ENCODE results near the gene CA10. TPM values are rescaled to one million over a fixed set of nuclear protein-coding genes. Genes with fewer than 3 reads are reported as not detected.

CA10 gene
- total and polyA plus RNA-seq, 2 donors (not counting 3 experiments of a cell fraction or from before 2014, with no cell fraction given) = not detected

- BruUV-seq (replicated peaks) = no TSS peak
Measured at GRCh38 chr17:51703361-51704341, 454.9 kb downstream of the CA10 start.

More at GRCh38 chr17:51703361-51704341, 454.9 kb downstream of the CA10 start:
- Histone ChIP-seq H2AFZ (ENCODE audit: low read depth, low read length) (no peak overlapping the region), H3K79me2 (ENCODE audit: control insufficient read depth, insufficient read depth, low read length) (no peaks in the 10 kb centered on the region), H3K27ac (ENCODE audit: insufficient read depth, low read depth, low read length) (no peak overlapping the region), H3K9me3 (replicated peaks; ENCODE audit: control insufficient read depth, insufficient read depth, low read length) (no peaks in the 10 kb centered on the region), H3K4me2 (ENCODE audit: insufficient read depth, low read length) (no peak overlapping the region), H3K4me3 (replicated peaks in 1 of 3; ENCODE audit: insufficient read depth in 1 of 3, low read depth in 1 of 3, low read length in 3 of 3) (no peak overlapping the region), H3K27me3 (ENCODE audit: control insufficient read depth in 2 of 2, insufficient read depth in 2 of 2, low read length in 2 of 2) (no peaks in the 10 kb centered on the region), H3K9ac (replicated peaks; ENCODE audit: extremely low read depth, insufficient read depth, low read length) (no peak overlapping the region), H3K36me3 (ENCODE audit: control insufficient read depth in 2 of 2, extremely low read depth in 1 of 2, insufficient read depth in 2 of 2, low read length in 2 of 2) (no peaks in the 10 kb centered on the region), H4K20me1 (replicated peaks; ENCODE audit: control insufficient read depth, extremely low read depth, insufficient read depth, low read length) (no peaks in the 10 kb centered on the region), H3K9me1 (replicated peaks; ENCODE audit: control insufficient read depth, extremely low read depth, insufficient read depth, low read length) (no peaks in the 10 kb centered on the region), H3K4me1 (ENCODE audit: control insufficient read depth, extremely low read depth, insufficient read depth, low read length) (no peaks in the 10 kb centered on the region)
- TF ChIP-seq CTCF (IDR thresholded peaks at IDR 0.05; ENCODE audit: extremely low read depth in 1 of 2, insufficient read depth in 1 of 2, low read depth in 1 of 2, low read length in 2 of 2) (no peak), GATA2 (IDR thresholded peaks at IDR 0.05; ENCODE audit: insufficient read depth, insufficient read length, low read depth, low read length) (no peak), MAX (IDR thresholded peaks at IDR 0.05; ENCODE audit: insufficient read depth, insufficient read length) (no peak), POLR2AphosphoS5 (IDR thresholded peaks at IDR 0.05; ENCODE audit: insufficient read depth, low read depth, low read length) (no peak), FOS (IDR thresholded peaks at IDR 0.05; ENCODE audit: borderline replicate concordance, insufficient read depth, low read length) (no peak), POLR2A (IDR thresholded peaks at IDR 0.05; ENCODE audit: low read depth, low read length) (no peak), JUN (IDR thresholded peaks at IDR 0.05; ENCODE audit: borderline replicate concordance, insufficient read depth, insufficient read length, low read depth) (no peak), MYC (IDR thresholded peaks at IDR 0.05; ENCODE audit: low read depth, low read length) (no peak), EZH2 (IDR thresholded peaks at IDR 0.05; ENCODE audit: borderline replicate concordance, low read depth, low read length, severe bottlenecking) (no peak)
- intact Hi-C loops (cut with micrococcal nuclease) (no loop called here), dilution Hi-C loops (cut with MboI; ENCODE audit: extremely low pct_ligation_motif_present, low sequenced_read_pairs) (no loop called here)
- POLR2A ChIA-PET = no interaction called here
- no peak for FAIRE-seq
- CTCF ChIA-PET = no interaction called here
- DNase-seq (ENCODE audit: low read depth, low spot score) = peak; percentile 26
